Colonic mucosa (tissue), 4 donors: Measurements from ENCODE around the gene CRTAP. TPM values are rescaled to one million over a fixed set of nuclear protein-coding genes. Genes with fewer than 3 reads are reported as not detected.

Experiments used
- DNase-seq: peaks from one replicate; pipeline ENCODE4 v3.0.0-alpha.2; 2020
- H3K27ac ChIP-seq: fragments of 200-600 bp; one replicate; pipeline ENCODE4 v1.8.0; 2021
- H3K27me3 ChIP-seq: fragments of 200-600 bp; one replicate; pipeline ENCODE4 v1.8.0; 2021
- H3K36me3 ChIP-seq: fragments of 200-600 bp; one replicate; pipeline ENCODE4 v1.8.0; 2021
- H3K4me1 ChIP-seq: fragments of 200-600 bp; one replicate; pipeline ENCODE4 v1.8.0; 2021; ENCODE audit warnings: mild to moderate bottlenecking
- H3K4me3 ChIP-seq: fragments of 200-600 bp; one replicate; pipeline ENCODE4 v1.8.0; 2021
- H3K9ac ChIP-seq, 2 donors: one replicate each; pipeline ENCODE4 v1.7.0; 2013; ENCODE audit warnings: control low read depth in 2 of 2, low read depth in 2 of 2, low read length in 2 of 2
- H3K9me3 ChIP-seq: fragments of 200-600 bp; one replicate; pipeline ENCODE4 v1.8.0; 2021
- intact Hi-C: fragments of 100-400 bp; cut with DNase I; formaldehyde crosslinking; loops from one replicate; pipeline ENCODE4 v1.14.1; 2022
- total RNA-seq, 2 donors: library from RNA; stranded (reverse); fragmentation: NEBNext Ultra II Directional in 1 of 2; extraction: Animal tissue kit (Norgen Biotek cat#: 25700) in 1 of 2; gene quantifications; one replicate each; pipeline ENCODE4 v1.2.1, GENCODE V29; 2021
- TF ChIP-seq, protein P1 (sequence below): fragments of 200-600 bp; IDR thresholded peaks from one replicate; pipeline ENCODE4 v1.8.0; 2022; ENCODE audit warnings: antibody characterized with exemption, mild to moderate bottlenecking
- donor health status: healthy.
- donor health status: DM: no; HTN: no; CAD: no.
- donor health status: DM: no; HTN: no; CAD: no.

CRTAP gene
- total RNA-seq, 2 donors from 2014 or later, result 92.7 to 101 TPM

DNA sequence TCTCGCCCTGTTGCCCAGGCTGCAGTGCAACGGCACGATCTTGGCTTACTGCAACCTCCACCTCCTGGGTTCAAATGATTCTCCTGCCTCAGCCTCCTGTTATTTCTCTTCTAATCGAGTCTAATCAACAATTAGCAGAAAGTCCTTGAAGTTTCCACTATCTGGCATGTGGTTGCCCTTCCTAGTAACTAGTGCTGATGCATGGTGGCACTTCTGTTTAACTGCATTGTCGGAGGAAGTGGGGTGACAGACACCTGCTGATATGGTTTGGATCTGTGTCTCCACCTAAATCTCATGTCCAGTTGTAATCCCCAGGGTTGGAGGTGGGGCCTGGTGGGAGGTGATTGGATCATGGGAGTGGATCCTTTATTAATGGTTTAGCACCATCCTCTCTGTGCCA lies 9.2 kb downstream of the CRTAP start:
- H3K27me3 ChIP-seq, result no peaks in the 10 kb centered on the region
- no peaks in the 10 kb centered on the region for H3K4me1 ChIP-seq
- intact Hi-C loops, result no loop called here
- TF ChIP-seq, protein P1, sequence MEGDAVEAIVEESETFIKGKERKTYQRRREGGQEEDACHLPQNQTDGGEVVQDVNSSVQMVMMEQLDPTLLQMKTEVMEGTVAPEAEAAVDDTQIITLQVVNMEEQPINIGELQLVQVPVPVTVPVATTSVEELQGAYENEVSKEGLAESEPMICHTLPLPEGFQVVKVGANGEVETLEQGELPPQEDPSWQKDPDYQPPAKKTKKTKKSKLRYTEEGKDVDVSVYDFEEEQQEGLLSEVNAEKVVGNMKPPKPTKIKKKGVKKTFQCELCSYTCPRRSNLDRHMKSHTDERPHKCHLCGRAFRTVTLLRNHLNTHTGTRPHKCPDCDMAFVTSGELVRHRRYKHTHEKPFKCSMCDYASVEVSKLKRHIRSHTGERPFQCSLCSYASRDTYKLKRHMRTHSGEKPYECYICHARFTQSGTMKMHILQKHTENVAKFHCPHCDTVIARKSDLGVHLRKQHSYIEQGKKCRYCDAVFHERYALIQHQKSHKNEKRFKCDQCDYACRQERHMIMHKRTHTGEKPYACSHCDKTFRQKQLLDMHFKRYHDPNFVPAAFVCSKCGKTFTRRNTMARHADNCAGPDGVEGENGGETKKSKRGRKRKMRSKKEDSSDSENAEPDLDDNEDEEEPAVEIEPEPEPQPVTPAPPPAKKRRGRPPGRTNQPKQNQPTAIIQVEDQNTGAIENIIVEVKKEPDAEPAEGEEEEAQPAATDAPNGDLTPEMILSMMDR, result no peak
- no peaks in the 10 kb centered on the region for H3K9me3 ChIP-seq
- no peak overlapping the region for H3K27ac ChIP-seq
- DNase-seq, result no peak
- no peak overlapping the region for H3K4me3 ChIP-seq
- H3K9ac ChIP-seq, result no peak overlapping the region
- H3K36me3 ChIP-seq, result peaks cover 4% of the 10 kb centered on the region

DNA sequence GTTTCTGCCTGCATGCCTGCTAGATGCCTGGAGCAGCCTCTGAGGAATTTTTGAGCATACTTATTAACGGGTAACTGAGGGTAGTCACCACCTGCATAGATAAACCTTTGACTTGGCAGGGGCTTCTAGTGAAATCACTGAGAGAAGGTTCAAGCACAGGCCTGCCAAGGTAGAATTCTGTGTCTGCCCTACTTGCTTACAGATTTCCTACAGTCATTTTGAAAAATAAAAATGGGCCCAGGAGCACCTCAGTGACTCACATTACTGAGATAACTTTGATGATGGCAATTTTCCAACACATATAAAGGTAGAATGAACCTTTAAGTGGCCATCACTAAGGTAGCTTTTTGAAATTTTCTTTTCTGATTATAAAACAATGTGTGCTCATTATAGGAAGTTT lies 10.8 kb downstream of the CRTAP start:
- H3K9me3 ChIP-seq, result no peaks in the 10 kb centered on the region
- H3K4me1 ChIP-seq, result no peaks in the 10 kb centered on the region
- no peaks in the 10 kb centered on the region for H3K27me3 ChIP-seq
- no peak overlapping the region for H3K27ac ChIP-seq
- intact Hi-C loops, result no loop called here
- TF ChIP-seq, protein P1, result no peak
- no peak for DNase-seq
- no peak overlapping the region for H3K9ac ChIP-seq
- H3K36me3 ChIP-seq, result peaks cover 4% of the 10 kb centered on the region
- no peak overlapping the region for H3K4me3 ChIP-seq

DNA sequence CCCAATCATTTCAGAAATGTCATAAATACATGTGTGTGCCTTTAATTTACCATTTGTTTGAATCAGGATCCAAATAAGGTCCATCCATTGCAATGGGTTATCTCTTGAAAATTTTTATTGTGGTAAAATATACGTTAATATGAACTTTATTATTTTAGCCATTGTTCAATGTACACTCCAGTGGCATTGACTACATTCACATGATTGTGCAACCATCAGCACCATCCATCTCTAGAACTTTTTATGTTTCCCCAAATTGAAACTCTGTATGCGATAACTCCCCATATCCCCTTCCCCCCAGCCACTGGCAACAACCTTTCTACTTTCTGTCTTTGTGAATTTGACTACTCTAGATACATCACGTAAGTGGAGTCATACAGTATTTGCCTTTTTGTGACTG lies 12.0 kb downstream of the CRTAP start:
- no peak overlapping the region for H3K9ac ChIP-seq
- TF ChIP-seq, protein P1, result no peak
- no peaks in the 10 kb centered on the region for H3K27me3 ChIP-seq
- intact Hi-C loops, result no loop called here
- peaks cover 4% of the 10 kb centered on the region for H3K36me3 ChIP-seq
- no peak for DNase-seq
- H3K9me3 ChIP-seq, result no peaks in the 10 kb centered on the region
- no peaks in the 10 kb centered on the region for H3K4me1 ChIP-seq
- no peak overlapping the region for H3K4me3 ChIP-seq
- H3K27ac ChIP-seq, result no peak overlapping the region

DNA sequence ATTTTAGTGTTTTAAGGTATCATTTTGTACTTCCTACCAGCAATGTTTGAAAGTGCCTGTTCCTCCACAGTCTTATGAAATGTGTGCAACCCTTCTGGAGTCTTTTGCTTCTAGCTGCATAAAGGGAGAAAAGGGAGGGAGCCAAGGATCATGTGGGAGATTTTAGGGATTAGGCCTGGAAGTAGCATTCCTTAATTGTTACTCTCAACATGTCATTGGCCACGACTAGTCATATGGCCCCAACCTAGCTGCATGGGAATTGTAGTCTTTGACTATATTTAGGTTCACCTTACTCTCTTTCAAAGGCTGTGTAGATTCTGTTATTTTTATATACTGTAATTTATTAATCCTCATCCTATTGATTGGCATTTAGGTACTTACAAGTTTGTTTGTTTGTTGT lies 14.9 kb downstream of the CRTAP start:
- no peak for DNase-seq
- H3K9ac ChIP-seq, result no peak overlapping the region
- no peaks in the 10 kb centered on the region for H3K4me1 ChIP-seq
- H3K27ac ChIP-seq, result no peak overlapping the region
- TF ChIP-seq, protein P1, result no peak
- no peaks in the 10 kb centered on the region for H3K27me3 ChIP-seq
- no peak overlapping the region for H3K4me3 ChIP-seq
- H3K36me3 ChIP-seq, result no peaks in the 10 kb centered on the region
- H3K9me3 ChIP-seq, result no peaks in the 10 kb centered on the region
- intact Hi-C loops, result no loop called here

DNA sequence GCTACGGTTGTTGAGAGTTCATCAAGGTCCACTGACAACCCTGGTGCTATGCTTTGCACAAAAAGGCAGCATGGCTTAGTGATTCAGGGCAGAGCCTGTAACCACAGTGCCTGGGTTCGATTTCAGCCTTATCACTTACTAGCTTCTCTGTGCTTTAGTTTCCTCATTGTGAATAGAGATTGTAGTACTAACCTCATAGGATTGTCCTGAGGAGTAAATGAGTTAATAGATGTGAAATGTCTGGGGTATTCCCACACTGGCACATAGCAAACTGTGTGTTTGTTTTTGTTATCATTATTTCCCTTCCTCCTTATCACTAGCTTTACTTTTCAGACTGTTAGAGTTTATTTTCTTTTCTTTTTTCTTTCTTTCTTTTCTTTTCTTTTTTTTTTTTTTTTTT lies 16.3 kb downstream of the CRTAP start:
- intact Hi-C loops, result loop anchor here (10.0 kb wide), 1 partner anchor 665 kb away; the partner anchor contains the start of gene PDCD6IP

More for the DNA sequence above, 16.3 kb downstream of the CRTAP start:
- no peak overlapping the region for H3K27ac ChIP-seq
- no peak for DNase-seq
- H3K4me3 ChIP-seq, result no peak overlapping the region
- H3K4me1 ChIP-seq, result no peaks in the 10 kb centered on the region
- H3K36me3 ChIP-seq, result no peaks in the 10 kb centered on the region
- H3K9ac ChIP-seq, result no peak overlapping the region
- H3K9me3 ChIP-seq, result no peaks in the 10 kb centered on the region
- no peaks in the 10 kb centered on the region for H3K27me3 ChIP-seq
- TF ChIP-seq, protein P1, result no peak
